Mucosa of gallbladder (tissue), 1 donor: Measurements from ENCODE around the gene RANGRF. TPM values are rescaled to one million over a fixed set of nuclear protein-coding genes. Genes with fewer than 3 reads are reported as not detected.
A peak's percentile ranks its signal among the peaks of the same experiment; 100 is the strongest.

Source experiments
- DNase-seq: peaks from one replicate; pipeline ENCODE4 v3.0.0-alpha.2; 2020; ENCODE audit warnings: low spot score
- total RNA-seq: library from RNA; stranded (reverse); gene quantifications from one replicate; pipeline ENCODE4 v1.2.1, GENCODE V29; 2021
- donor health status: DM: no; HTN: no; CAD: no.

RANGRF gene
- total RNA-seq, 1 donor from 2014 or later, result 22.0 TPM

DNA sequence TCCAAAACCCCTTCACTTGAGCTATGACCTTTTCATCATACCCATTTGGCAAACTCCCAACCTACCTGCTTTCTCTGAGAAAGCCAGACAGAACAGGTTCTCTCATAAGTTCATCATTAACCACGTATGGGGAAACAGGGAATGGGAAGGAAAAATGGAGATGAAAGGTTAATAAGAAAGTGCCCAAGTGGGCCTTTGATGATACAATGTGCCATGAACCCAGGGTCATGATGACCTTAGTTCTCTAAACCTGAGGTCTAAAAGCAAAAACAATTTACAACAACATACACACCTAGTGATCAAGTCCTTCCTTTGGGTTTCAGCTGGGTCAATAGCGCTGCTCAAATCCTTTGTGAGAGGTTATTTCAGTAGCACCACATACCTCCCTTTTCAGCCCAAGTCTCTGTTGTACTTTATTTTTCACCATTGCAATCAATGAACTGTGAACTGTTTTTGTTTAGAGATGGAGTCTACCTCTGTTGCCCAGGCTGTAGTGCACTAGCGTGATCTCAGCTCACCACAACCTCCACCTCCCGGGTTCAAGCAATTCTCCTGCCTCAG is 14.5 kb upstream of the RANGRF start:
- peak; percentile 26 for DNase-seq

DNA sequence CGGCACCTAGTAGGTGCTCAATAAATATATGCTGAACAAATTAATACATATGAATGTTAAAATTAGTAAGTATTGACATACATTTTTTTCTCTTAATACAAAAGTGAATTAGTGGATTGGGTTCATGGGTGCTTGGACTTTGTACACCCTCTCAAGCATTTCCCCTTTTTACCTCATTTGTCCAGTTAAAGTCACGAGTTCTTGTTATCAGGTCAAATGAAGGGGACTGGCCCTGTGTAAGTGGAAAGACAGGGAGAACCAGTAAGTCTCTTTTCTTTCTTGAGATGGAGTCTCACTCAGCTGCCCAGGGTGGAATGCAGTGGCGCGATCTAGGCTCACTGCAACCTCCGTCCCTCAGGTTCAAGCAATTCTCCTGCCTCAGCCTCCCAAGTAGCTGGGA is 13.7 kb upstream of the RANGRF start:
- peak; percentile 19 for DNase-seq

DNA sequence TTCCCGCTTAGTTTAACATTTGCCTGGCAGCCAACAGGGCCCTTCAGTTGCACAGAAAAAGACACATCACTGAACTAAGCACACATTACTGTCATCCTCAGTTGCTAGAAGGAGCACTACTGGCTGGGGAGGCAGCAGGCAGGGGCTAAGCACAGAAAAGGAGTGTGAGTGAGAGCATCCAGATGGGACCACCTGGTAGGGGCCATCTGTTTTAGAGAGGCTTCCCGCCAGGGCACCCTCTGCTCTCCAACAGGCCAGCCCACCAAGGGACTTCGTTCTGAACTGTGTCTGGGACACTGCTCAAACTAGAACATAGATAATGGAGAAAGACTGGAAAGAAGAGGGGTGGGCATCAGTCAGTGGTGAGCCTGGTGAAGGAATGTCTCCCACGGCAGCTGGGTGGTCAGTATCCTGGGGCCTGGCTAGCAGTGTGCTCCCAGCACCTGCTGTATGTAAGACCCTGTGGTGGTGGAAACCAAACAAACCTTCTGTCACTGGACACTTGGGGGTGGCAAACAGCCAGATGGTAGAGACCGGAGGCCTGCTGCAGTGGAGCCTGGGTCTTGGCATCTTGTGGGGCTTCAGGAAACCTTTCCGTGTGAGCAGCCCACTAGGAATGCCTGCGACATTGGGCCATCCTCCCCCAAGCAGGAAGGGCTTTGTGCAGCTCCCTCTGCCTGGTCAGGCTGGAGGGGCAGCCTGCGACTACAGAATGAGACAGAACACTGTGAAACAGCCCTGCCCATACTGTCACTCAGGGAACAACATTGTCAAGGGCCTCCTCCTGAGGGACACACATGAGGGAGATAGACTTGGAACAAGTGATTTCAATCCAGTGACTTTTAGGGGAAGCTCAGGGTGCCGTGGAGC is 12.8 kb upstream of the RANGRF start:
- DNase-seq, result no peak

DNA sequence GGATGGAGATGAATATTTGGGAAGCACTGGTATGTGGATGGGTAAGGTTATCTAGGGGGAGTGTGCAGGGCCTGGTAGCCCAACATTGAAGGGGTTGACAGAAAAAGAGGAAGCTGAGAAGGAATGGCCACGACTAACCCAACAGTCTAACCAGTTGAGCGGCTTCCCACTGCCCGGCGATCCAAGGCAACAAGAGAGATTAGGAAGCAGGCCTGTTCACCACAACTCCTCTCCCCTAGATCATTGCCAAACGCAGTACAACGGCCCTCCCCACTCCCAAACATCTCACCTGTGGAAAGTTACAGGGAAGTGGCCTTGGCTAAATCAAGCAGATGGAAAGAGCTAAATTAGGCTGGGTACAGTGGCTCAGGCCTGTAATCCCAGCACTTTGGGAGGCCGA is 11.2 kb upstream of the RANGRF start:
- DNase-seq, result no peak

DNA sequence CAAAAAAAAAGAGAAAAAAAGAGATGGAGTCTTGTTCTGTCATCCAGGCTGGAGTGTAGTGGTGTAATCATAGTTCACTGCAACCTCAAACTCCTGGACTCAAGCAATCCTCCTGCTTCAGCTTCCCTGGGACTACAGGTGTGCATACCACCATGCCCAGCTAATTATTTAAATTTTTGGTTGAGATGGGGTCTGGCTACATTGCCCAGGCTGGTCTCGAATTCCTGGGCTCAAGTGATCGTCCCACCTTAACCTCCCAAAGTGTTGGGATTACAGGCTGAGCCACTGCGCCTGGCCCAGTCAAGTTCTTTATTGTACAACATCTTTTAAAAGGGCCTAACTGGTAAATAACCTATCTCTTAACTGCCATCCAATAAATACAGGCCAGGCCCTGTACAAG is 6.1 kb upstream of the RANGRF start:
- no peak for DNase-seq

DNA sequence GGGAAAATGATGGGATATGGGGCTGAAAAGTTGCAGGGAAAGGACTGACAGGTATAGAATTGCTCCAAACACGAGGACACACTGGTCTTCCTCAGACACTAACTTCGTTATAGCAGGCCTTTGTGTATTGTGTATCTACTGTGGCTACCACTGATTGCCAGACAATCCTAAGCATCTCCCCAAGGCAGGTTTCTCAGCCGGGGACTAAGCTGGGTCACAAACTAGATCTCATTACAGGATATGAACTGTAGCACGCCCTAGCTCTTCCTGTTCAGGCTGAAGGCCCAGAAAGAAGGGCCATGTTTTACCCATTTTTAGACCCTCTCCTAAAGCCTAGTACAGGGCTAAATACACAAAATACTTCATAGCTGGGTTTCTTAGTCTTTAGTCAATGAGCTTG is 5.1 kb upstream of the RANGRF start:
- DNase-seq, result no peak

DNA sequence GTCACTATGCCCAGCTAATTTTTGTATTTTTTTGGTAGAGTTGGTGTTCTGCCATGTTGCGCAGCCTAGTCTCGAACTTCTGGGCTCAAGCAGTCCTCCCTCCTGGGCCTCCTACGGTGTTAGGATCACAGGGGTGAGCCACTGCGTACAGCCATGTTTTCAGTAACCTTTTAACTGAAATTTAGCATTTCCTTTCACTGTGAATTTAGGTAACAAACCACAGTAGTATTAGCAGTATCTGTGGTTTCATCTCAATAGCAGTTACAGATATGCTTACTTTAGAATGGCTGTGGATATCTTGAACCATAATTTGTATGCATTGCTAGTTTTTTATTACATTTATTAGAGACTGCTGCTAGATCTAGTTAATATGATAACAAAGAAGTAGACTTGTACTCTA is 4.3 kb upstream of the RANGRF start:
- DNase-seq, result no peak

DNA sequence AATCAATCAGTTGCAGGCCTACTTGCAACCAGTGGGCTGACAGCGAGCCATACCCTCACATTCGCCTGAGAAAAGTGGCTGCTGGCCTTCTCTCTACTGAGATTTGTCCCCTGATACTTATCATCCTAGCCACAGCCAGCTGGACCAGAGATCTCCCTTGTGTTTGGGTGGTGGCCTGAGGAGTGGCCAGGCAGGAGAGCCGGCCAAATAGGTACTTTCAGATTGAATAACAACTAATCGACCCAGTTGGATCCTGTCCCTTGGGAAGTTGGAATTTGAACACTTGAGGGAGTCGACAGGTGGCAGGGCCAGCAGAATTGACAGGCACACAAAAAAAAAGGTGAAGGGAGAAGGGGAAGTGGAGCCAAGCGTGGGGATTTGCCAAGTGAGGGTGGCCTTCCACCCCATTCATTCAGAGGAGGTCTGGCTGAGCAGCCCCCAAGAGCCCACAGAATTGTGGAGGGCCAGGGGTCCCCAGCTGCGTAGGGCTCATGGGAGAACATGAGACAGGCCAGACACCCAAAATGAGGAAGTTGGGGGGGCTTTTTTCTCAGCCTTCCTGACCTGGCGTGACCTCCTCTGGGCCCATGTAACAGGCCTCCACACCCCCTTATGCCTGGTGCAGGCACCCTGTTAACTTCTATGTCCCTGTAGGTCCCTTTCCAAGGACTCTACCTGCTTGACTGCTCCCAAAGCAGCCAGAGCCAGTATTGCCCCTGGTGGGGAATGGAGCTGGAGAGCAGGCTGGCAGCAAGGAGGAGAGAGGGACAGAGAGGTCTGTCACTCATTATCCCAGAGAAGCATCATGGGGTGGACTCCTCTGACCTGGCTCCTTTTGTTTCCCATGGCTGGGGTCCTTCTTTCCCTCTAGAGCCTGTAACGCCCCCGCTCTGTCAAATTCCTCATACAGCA is 2.9 kb upstream of the RANGRF start:
- DNase-seq, result peak; percentile 70

DNA sequence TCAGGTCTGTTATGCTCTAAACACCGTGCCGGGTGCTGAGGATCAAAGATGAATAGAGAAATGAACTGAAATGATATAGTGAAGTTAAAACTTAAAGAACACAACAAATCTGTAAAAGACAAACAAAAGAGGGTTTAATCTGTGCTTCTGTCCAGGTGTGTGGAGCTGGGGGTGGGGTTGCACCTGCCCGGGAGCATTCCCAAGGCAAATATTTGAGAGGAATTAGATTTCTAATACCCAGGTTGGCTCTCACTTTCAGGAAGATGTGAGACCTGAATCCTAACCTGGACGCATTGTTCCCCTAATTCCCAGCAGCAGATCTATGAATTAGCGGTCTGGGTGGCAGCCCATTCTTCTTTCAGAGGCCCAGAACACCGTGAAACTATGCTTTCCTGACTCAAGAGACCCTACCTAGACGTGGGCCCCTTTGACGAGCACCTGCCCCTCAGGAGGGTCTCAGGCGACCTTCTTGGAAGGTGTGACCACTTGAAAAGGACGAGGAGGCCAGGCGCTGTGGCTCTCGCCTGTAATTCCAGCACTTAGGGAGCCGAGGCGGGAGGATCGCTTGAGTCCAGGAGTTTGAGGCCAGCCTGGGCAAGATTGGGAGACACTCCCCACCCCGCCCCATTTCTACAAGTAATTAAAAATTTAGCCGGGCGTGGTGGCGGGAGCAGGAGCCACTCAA is 677 bp upstream of the RANGRF start:
- no peak for DNase-seq

DNA sequence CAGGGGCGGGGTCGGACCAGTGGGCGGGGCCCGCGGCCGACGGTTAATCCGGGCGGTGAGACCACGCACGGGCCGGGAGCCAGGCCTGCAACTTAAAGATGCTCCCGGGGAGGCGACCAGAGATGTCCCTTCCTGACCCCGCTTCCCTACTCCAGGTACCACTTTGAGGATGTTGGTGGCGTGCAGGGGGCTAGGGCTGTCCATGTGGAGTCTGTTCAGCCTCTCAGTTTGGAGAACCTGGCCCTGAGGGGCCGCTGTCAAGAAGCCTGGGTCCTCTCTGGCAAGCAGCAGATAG is 580 bp downstream of the RANGRF start:
- peak; percentile 47 for DNase-seq

DNA sequence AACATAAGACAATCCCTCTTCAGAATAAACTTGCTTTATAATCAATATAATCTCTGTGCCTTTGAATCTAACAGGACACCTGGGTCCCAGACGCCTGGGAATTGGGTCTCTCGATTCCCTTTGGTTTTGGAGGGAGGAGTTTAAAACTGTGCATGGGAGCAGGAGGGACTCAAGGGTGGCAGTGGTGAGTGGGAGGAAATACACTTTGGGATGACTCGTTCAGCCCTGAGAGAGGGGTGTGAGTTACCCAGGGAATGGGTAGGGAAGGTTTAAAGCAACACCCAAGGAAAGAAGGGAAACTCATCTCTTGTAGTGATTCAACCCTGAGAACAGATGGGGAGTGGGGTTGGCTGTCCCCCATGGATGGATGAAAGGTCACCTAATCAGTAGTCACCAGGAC is 1.6 kb downstream of the RANGRF start:
- no peak for DNase-seq

DNA sequence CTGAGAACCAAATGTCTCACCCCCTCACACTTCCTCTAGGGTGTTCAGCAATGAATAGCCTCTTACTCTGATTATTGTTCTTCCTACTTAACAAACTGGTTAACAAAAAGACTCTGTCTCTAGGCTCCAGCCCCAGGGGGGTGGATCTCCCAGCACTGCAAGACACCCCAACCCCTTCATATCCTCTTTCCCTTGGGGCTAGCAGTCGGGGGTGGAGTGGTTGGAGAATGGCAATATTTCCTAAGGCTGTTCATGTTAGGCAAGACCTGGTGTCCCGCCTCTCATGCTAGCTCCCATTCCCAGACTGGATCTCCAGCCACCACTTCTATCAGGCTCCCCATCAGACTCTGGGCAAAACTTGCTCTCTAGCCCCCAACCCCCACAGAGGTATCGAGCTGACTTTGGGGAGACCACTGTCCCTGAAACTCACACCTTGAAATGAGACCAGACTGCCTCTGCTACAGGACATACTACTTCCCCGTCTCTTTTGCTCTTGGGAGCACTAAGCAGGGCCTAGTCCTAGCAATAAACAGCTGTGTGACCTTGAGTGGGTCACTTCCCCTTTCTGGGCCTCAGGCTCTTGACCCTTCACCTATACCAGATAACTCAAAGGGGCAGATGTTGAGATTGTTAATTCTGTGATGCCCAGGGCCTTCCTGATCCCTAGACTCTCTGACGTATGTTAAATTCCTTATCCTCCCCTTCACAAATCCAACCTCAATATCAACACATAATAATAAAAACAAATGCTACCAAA is 4.3 kb downstream of the RANGRF start:
- no peak for DNase-seq

DNA sequence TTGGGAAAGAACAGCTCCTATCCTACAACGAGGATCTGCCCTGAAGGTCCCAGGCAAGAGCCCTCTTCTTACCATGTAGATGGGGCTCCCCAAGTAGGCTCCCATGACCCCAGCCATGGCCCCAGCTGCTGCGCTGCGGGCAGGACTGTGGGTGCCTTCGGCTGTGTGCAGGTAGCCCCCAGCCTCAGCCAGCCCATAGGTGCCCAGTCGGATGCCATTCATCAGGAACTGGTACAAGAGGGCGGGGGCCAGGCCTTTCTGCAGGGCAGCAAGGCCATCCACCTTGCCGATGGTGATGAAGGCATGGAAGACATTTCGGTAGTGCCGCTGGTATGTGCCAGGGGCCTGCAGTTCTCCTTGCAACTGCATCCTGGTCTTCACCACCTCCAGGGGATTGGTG is 5.9 kb downstream of the RANGRF start:
- DNase-seq, result no peak

DNA sequence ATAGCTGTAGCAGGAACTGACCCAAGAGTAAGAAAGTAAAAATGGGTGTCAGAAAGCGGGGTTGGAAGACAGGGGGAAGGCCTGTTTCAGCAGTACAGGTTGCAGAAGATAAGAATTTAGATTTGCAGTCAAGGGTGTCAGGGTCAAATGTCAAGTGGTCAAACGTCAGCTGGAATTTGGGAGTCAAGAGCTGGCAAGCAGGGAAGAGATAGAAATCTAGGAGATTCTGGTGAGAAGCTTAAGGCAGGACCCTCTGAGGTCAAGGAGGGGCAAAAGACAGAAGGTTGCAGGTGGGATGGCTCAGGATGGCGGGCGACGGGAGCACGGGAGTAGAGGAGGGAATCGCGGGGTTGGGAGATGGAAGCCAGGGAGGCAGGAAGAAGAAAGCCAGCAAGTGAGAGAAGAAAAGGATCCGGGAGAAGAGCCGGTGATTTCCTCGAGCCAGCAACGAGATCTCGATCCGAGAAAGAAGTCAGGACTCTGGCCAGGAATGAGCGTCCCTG is 6.4 kb downstream of the RANGRF start:
- no peak for DNase-seq

DNA sequence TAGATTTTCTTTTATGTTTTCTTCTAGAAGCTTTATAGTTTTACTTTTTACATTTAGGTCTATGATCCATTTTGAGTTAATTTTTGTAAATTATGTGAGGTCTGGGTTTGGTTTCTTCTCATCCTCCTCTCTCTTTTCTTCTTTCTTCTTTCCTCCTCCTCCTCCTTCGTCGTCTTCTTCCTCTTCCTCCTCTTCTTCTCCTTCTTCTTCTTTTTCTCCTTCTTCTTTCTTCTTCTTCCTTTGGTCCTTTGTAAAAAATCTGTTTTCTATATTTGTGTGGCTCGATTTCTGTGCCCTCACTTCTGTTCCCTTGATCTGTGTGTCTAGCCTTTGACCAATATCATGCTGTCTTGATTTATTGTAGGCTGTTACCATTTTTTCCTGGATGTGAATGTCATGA is 11.8 kb downstream of the RANGRF start:
- DNase-seq, result no peak

DNA sequence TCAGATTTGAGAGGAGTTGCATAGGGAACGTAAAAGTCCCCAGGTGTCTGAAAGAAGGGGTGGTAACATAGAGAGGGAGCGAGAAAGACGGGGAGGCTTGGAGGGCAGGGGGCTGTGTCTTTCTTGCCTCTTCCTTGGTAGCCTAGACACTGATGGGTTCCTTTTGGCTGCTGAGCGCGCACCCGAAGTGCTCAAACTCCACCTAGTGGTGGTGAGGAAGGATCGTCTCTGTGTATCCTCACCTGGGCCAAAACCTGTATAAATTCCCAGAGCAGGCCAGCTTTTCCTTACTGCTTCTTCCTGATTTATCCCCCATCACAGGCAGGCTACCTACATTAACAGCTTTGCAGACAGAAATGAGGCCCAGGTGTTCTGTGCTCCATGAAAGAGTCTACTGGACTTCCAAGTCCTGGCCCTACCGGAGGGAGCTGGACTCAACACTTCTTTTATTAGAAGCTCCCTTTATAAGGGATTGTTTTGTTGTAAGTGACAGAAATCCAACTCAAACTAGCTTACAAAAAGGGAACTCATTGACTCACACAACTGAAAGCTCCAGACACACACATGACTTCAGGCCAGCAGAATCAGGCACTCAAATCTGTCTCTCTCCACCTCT is 12.3 kb downstream of the RANGRF start:
- peak; percentile 47 for DNase-seq

DNA sequence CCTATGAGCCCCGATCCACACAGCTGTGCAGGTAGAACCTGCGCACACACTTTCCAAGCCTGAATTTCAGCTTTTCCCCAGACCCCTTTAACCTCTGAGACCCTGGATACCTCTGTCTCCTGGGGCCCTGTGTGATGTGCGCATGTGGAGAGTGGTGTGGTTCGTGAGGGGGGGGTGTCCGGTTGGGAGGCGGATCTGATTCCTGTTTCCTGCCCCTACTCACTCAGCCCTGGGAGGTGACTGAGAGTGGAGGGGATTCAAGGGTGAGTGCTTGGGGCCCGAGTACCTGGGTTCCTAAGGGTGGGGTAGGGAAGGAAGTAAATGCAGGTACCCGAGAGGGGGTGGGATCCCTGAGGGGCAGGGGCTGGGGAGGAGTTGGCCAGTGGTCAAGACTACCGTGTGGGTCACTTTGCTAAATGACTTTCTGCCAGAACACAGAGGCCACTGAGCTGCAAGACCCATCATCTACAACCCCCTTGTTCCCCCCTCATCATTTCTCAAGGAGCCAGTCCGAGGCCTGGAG is 22.2 kb downstream of the RANGRF start:
- no peak for DNase-seq

DNA sequence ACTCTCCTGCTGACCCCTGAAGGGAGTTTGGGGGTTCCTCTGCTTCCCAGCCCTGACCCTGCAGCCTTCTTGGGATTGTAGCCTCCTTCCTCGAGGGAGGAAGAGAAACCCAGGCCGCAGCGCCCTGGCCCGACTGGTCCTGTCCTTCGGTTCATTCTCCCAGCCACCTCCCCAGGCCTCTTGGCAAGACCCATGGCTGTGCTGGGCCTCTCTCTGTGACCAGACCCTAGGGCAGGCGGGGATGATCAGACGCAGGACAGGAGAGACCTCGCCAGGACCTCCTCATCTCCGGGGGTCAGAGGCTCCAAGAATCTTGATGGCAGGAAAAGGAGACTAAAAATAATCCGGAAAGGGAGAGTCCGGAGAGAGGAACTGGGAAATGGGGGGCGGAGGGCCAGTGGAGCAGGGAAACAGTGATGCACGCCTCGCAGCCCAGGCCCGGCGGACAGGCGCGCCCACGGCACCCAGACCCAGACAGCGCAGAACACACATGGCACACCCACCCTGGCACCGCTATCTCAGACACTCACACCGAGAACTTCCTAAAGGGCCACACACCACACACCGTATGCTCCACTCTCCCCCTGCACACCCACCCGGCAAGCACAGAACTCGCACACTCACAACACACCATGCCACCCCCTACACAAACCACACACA is 22.8 kb downstream of the RANGRF start:
- DNase-seq, result no peak

DNA sequence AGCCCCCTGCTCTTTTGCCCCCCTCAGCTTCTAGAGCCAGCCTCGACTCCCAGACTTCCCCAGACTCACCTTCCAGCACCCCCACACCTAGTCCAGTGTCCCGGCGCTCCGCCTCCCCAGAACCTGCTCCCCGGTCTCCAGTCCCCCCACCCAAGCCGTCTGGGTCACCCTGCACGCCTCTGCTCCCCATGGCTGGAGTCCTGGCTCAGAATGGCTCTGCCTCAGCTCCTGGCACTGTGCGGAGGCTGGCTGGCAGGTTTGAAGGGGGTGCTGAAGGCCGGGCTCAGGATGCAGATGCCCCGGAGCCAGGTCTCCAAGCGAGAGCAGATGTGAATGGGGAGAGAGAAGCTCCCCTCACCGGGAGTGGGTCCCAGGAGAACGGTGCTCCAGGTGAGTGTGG is 23.8 kb downstream of the RANGRF start:
- no peak for DNase-seq
